Large intestine (tissue), 3 donors: ENCODE data around the gene ZC3H12D. TPM values are rescaled to one million over a fixed set of nuclear protein-coding genes. Genes with fewer than 3 reads are reported as not detected.

Experiments used
- DNase-seq, 2 donors: peaks; one replicate each; pipeline versions ENCODE4 v3.0.0 to v3.0.0-alpha.2; 2013
- H3K27ac ChIP-seq: one replicate; pipeline ENCODE4 v1.5.1; 2013; ENCODE audit warnings: low read length
- H3K27me3 ChIP-seq: 2 replicates; pipeline ENCODE4 v1.6.1; 2013; ENCODE audit warnings: low read length; ENCODE audit not compliant: control insufficient read depth, insufficient read depth
- H3K36me3 ChIP-seq: 2 replicates; pipeline ENCODE4 v1.6.1; 2013; ENCODE audit warnings: low read length; ENCODE audit not compliant: control insufficient read depth, insufficient read depth
- H3K4me1 ChIP-seq: one replicate; pipeline ENCODE4 v1.6.1; 2013; ENCODE audit warnings: low read length; ENCODE audit not compliant: control insufficient read depth, insufficient read depth
- H3K4me3 ChIP-seq: one replicate; pipeline ENCODE4 v1.5.1; 2013; ENCODE audit warnings: low read length
- H3K9me3 ChIP-seq: one replicate; pipeline ENCODE4 v1.6.1; 2013; ENCODE audit warnings: mild to moderate bottlenecking, low read depth, low read length, moderate library complexity; ENCODE audit not compliant: control insufficient read depth
- WGBS: methylation state at CpG from one replicate; pipeline ENCODE4 v1.1.5; 2013; ENCODE audit warnings: low lambda C conversion rate; ENCODE audit not compliant: insufficient coverage; 5-methylcytosine and 5-hydroxymethylcytosine counted together
- polyA plus RNA-seq: library from polyadenylated mRNA; unstranded; fragments of 120-200 nt; gene quantifications from one replicate; pipeline ENCODE4 v1.2.1, GENCODE V29; 2013

The ZC3H12D gene
- polyA plus RNA-seq, 1 donor, result 3.5 TPM

- DNase-seq, result peak; percentile 61 to 71
- H3K27me3 ChIP-seq, result no peaks in the 10 kb centered on the region
- H3K9me3 ChIP-seq, result no peaks in the 10 kb centered on the region
- peaks cover 2% of the 10 kb centered on the region for H3K4me1 ChIP-seq
- H3K36me3 ChIP-seq, result no peaks in the 10 kb centered on the region
- H3K4me3 ChIP-seq, result no peak overlapping the region
- no peak overlapping the region for H3K27ac ChIP-seq
- WGBS, result 100% methylated on average over 2 of the region's 19 CpGs
These were observed 52.7 kb downstream of the ZC3H12D start for GRCh38 chr6:149431905-149432775.

GRCh38 chr6:149429427-149430360 is 55.1 kb downstream of the ZC3H12D start:
- DNase-seq, result no peak
- WGBS, result 93% methylated on average over 3 of the region's 26 CpGs
- no peaks in the 10 kb centered on the region for H3K9me3 ChIP-seq

GRCh38 chr6:149428606-149429005 is 56.2 kb downstream of the ZC3H12D start:
- peaks cover 2% of the 10 kb centered on the region for H3K4me1 ChIP-seq
- DNase-seq, result no peak

More at GRCh38 chr6:149429427-149430360, 55.1 kb downstream of the ZC3H12D start:
- Histone ChIP-seq H3K27me3 (no peaks in the 10 kb centered on the region), H3K27ac (no peak overlapping the region), H3K4me3 (no peak overlapping the region), H3K36me3 (no peaks in the 10 kb centered on the region), H3K4me1 (peaks cover 2% of the 10 kb centered on the region)

GRCh38 chr6:149425754-149426153 is 59.1 kb downstream of the ZC3H12D start:
- no CpG with 5 or more reads among the region's 5 CpGs for WGBS
- no peaks in the 10 kb centered on the region for H3K27me3 ChIP-seq
- no peak for DNase-seq
- no peaks in the 10 kb centered on the region for H3K9me3 ChIP-seq
- no peaks in the 10 kb centered on the region for H3K4me1 ChIP-seq
- H3K4me3 ChIP-seq, result no peak overlapping the region
- H3K27ac ChIP-seq, result no peak overlapping the region
- H3K36me3 ChIP-seq, result no peaks in the 10 kb centered on the region

More at GRCh38 chr6:149428606-149429005, 56.2 kb downstream of the ZC3H12D start:
- no peaks in the 10 kb centered on the region for H3K9me3 ChIP-seq
- WGBS, result no CpG with 5 or more reads among the region's 4 CpGs
- no peak overlapping the region for H3K27ac ChIP-seq
- H3K36me3 ChIP-seq, result no peaks in the 10 kb centered on the region
- no peaks in the 10 kb centered on the region for H3K27me3 ChIP-seq
- H3K4me3 ChIP-seq, result no peak overlapping the region

GRCh38 chr6:149425224-149425623 is 59.6 kb downstream of the ZC3H12D start:
- WGBS, result no CpG with 5 or more reads among the region's 8 CpGs
- Histone ChIP-seq H3K27ac (no peak overlapping the region), H3K36me3 (no peaks in the 10 kb centered on the region), H3K4me3 (no peak overlapping the region), H3K9me3 (no peaks in the 10 kb centered on the region), H3K27me3 (no peaks in the 10 kb centered on the region), H3K4me1 (no peaks in the 10 kb centered on the region)
- no peak for DNase-seq

GRCh38 chr6:149423964-149424440 is 60.8 kb downstream of the ZC3H12D start:
- Histone ChIP-seq H3K4me1 (no peaks in the 10 kb centered on the region), H3K36me3 (no peaks in the 10 kb centered on the region), H3K27ac (no peak overlapping the region), H3K4me3 (no peak overlapping the region), H3K9me3 (no peaks in the 10 kb centered on the region), H3K27me3 (no peaks in the 10 kb centered on the region)
- WGBS, result no CpG with 5 or more reads among the region's 7 CpGs
- no peak for DNase-seq

- Histone ChIP-seq H3K4me1 (no peaks in the 10 kb centered on the region), H3K27ac (no peak overlapping the region), H3K27me3 (no peaks in the 10 kb centered on the region), H3K4me3 (no peak overlapping the region), H3K36me3 (no peaks in the 10 kb centered on the region), H3K9me3 (no peaks in the 10 kb centered on the region)
- WGBS, result no CpG with 5 or more reads among the region's 4 CpGs
- no peak for DNase-seq
These were observed 62.2 kb downstream of the ZC3H12D start for GRCh38 chr6:149422581-149422980.

GRCh38 chr6:149421132-149421531 is 63.7 kb downstream of the ZC3H12D start:
- Histone ChIP-seq H3K27ac (no peak overlapping the region), H3K4me3 (no peak overlapping the region), H3K36me3 (no peaks in the 10 kb centered on the region), H3K4me1 (no peaks in the 10 kb centered on the region), H3K27me3 (no peaks in the 10 kb centered on the region), H3K9me3 (no peaks in the 10 kb centered on the region)
- 85% methylated on average over 5 of the region's 5 CpGs for WGBS
- no peak for DNase-seq

- Histone ChIP-seq H3K27ac (no peak overlapping the region), H3K36me3 (no peaks in the 10 kb centered on the region), H3K4me1 (no peaks in the 10 kb centered on the region), H3K9me3 (no peaks in the 10 kb centered on the region), H3K4me3 (no peak overlapping the region), H3K27me3 (no peaks in the 10 kb centered on the region)
- 82% methylated on average over 2 of the region's 13 CpGs for WGBS
- DNase-seq, result no peak
These were observed 65.0 kb downstream of the ZC3H12D start for GRCh38 chr6:149419696-149420404.

- Histone ChIP-seq H3K36me3 (peaks cover 13% of the 10 kb centered on the region), H3K27me3 (no peaks in the 10 kb centered on the region), H3K9me3 (no peaks in the 10 kb centered on the region), H3K27ac (no peak overlapping the region), H3K4me1 (no peaks in the 10 kb centered on the region), H3K4me3 (no peak overlapping the region)
- WGBS, result 39% methylated on average over 2 of the region's 4 CpGs
- peak; percentile 14 to 62 for DNase-seq
These were observed 70.0 kb downstream of the ZC3H12D start for GRCh38 chr6:149414821-149415220.
